Hypothalamus (tissue), 51 donors: Measurements from ENCODE around the gene PSMG3.

Source experiments
- DNase-seq, 51 donors: peaks; one replicate each; lab custom pipeline; 2025; lab: John Stamatoyannopoulos, UW

The PSMG3 gene

GRCh38 chr7:1580422-1581030, 10.7 kb upstream of the PSMG3 start:
- no peak for DNase-seq

- DNase-seq = peak in 47 of 51 donors; percentile 4 to 81 (median 43)
These were observed 9.9 kb upstream of the PSMG3 start for GRCh38 chr7:1579481-1580421.

GRCh38 chr7:1578513-1578912, 8.7 kb upstream of the PSMG3 start:
- DNase-seq = no peak

DNA sequence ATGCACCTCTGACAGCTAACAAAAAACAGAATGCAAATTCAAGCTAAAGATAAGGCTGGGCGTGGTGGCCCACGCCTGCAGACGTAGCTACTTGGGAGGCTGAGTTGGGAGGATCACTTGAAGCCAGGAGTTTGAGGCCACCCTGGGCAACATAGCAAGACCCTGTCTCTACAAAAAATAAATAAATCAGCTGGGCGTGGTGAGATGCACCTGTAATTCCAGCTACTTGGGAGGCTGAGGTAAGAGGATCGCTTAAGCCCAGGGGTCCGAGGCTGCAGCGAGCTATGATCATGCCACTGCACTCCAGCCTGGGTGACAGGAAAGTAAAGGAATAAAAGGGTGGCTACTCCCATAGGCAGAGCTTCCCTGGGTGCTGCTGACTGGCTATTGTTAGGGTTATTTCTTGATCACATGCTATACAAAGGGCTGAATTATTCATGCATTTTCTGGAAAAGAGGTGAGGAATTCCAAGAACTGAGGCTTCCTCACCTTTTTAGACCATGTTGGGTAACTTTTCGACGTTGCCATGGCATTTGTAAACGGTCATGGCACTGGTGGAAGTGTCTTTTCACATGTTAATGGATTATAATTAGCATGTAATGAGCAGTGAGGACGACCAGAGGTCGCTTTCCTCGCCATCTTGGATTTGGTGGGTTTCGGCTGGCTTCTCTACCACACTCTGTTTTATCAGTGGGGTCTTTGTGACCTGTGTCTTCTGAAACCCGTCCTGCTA, 6.9 kb upstream of the PSMG3 start:
- no peak for DNase-seq

DNA sequence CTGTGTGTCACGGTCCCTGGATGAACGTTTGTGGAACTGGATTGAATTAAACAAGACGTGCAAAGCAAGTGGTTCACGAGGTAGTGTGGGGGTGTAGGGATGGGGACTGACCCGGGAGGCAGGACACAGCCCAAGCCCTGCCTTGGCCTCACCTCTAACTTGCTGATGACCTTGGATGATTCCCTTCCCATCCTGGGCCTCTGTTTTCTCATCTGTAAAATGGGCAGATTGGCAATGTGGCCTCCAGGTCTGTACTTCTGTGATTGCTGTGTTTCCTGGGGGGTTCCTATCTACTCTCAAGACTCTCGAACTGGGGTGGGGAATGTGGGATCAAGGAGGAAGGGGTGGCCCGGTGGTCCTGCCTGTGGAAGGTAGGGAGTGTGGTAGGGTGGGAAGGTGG, 6.0 kb upstream of the PSMG3 start:
- no peak for DNase-seq

- no peak for DNase-seq
These were observed 2.4 kb upstream of the PSMG3 start for GRCh38 chr7:1572111-1572822.

GRCh38 chr7:1569440-1569832, 396 bp downstream of the PSMG3 start:
- no peak for DNase-seq

DNA sequence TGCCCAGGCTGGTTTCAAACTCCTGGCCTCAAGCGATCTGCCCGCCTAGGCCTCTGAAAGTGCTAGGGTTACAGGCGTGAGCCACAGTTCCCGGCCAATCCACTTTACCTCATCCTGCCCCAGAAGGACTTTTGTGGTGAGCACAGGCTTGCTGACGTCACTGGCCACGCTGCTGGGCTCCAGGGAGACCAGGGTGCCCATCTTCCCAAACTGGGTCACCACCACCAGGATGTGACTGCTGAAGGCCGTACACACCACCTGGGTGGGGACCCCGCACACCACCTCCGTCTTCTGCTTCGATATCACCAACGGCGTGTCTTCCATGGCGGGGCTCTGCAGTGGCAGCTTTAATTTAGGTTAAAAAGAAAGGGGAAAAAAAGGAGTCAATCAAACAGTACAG, 816 bp downstream of the PSMG3 start:
- no peak for DNase-seq

GRCh38 chr7:1567896-1568510, 1.8 kb downstream of the PSMG3 start:
- DNase-seq = peak in 1 of 51 donors; percentile 42

GRCh38 chr7:1567049-1567771, 2.6 kb downstream of the PSMG3 start:
- peak in 2 of 51 donors; percentile 50 to 53 for DNase-seq

- no peak for DNase-seq
These were observed 3.2 kb downstream of the PSMG3 start for GRCh38 chr7:1566687-1567048.

- no peak for DNase-seq
These were observed 5.2 kb downstream of the PSMG3 start for GRCh38 chr7:1564603-1565022.

DNA sequence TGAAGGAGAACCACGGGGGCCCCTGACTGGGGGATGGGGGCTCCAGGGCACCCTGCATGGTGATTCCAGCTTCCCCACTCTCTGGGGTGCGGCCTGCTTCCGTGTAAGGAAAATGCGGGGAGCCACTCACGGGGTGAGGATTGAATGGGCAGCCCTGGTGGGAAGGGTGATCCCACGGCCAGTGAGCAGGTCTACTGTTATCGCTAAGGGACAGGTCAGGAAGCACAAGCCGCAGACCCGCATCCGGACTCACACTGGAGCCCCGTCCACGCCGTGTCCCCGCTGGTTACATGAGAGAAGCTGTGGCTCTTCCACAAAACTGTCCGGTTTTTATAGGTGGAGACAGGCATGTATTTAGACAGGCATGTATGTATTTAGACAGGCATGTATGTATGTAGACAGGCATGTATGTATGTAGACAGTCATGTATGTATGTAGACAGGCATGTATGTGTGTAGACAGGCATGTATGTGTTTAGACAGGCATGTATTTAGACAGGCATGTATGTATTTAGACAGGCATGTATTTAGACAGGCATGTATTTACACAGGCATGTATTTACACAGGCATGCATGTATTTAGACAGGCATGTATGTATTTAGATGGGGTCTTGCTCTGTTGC, 5.7 kb downstream of the PSMG3 start:
- no peak for DNase-seq

DNA sequence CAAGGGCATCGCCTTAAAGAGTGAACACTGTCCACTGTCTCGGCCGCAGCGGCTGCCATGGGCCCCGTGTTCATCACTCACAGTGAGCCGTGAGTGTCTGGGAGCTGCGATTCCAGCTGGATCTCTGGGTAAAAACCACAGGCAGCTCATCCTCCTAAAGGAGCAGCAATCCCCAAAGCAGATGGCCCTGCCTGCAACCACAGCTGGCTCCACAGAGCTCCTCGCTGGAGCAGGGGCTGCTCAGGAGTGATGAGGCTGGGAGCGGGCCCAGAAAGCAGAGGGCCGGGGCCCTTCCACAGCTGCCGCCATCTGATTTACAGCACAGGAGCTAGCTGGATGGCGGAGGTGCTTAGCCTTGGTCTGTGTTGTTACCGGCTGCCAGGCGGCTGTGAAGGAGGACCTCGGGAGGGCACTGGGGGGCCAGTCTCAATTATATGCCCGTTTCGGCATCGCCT, 7.2 kb downstream of the PSMG3 start:
- DNase-seq = no peak

DNA sequence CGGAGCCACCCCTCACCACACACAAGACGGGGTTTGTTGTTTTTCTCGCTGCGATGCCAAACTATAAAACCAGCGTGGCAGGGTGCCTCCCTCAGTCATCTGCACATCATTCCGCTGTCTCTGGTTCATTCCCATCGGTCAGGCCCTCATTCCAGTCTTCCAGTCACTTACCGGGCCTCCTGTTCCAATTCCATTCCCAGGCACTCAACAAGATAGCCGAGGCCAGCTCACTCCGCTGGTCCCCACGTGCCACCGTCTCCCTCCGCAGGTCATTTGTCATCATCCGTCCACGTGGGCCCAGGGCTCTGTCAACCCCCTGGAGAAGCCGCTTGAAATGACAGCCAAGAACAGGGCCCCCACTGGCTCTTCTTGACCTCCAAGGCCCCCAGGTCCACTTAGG, 7.7 kb downstream of the PSMG3 start:
- DNase-seq = no peak

DNA sequence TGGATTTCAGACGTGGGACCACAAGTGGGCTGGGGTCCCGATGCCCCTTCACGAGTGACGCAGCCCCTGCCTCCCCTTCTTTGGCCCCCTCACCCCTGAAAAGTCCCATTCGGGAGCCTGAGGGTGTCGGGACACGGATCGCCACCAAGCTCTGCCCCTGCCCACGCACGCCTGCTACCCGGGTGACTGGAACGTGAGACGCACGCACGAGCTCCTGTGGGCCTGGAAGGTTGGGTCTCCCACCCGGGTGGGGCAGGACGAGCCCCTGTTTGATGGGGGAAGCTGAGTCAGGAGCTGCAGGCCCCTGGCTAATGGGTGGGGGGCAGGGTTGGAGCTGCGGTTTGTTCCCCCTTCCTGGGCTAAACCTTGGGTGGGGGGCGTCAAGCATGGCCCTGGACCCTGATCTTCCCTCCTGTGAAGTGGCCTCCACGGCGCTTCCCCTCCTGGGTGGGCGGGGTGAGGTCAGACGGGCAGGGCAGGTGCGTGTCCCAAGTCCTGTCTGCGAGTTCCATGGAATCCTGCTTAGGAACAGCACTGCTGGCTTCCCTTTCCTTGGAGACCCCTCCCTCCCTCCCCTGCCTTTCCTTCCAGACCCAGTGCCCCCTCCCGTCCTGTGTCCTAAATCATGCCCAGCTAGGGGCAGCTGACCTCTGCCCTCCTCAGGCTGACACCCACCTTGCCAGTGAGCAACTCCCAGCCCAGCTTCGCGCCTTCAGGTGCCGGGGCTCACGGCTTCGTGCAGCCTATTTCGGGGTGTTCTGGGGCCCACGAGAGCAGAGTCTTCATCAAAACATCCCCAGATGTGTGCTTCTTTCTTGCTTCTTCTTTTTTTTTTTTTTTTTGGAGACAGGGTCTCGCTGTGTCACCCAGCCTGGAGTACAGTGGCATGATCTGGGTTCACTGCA, 8.5 kb downstream of the PSMG3 start:
- DNase-seq = no peak

- DNase-seq = no peak
These were observed 9.2 kb downstream of the PSMG3 start for GRCh38 chr7:1560620-1561031.
